HepG2 (cell line): ENCODE data around the gene STK40. TPM values are rescaled to one million over a fixed set of nuclear protein-coding genes. Genes with fewer than 3 reads are reported as not detected.

ENCODE experiments used
- ARID4A ChIP-seq: sonication (generic); formaldehyde crosslinking; IDR thresholded peaks from 2 replicates; pipeline ENCODE4 v1.5.0; 2020; ENCODE audit warnings: mild to moderate bottlenecking, missing genetic modification reagents, borderline replicate concordance
- BCL6 ChIP-seq: IDR thresholded peaks from 2 replicates; pipeline ENCODE4 v1.6.1; 2016; ENCODE audit warnings: missing genetic modification reagents, missing compliant biosample characterization
- BORCS8-MEF2B ChIP-seq: sonication (generic); formaldehyde crosslinking; IDR thresholded peaks from 2 replicates; pipeline ENCODE4 v1.8.0; 2022; ENCODE audit warnings: mild to moderate bottlenecking, missing genetic modification reagents
- FLYWCH1 ChIP-seq: sonication (generic); formaldehyde crosslinking; IDR thresholded peaks from 2 replicates; pipeline ENCODE4 v1.8.1; 2023; ENCODE audit warnings: mild to moderate bottlenecking, missing genetic modification reagents
- MED8 ChIP-seq: sonication (generic); formaldehyde crosslinking; IDR thresholded peaks from 2 replicates; pipeline ENCODE4 v1.8.1; 2023; ENCODE audit warnings: mild to moderate bottlenecking, missing genetic modification reagents; ENCODE audit not compliant: insufficient replicate concordance
- MEIS1 ChIP-seq: sonication (generic); formaldehyde crosslinking; IDR thresholded peaks from 2 replicates; pipeline ENCODE4 v1.9.0; 2021; ENCODE audit warnings: mild to moderate bottlenecking, missing genetic modification reagents, moderate library complexity, borderline replicate concordance
- MIXL1 ChIP-seq: IDR thresholded peaks from 2 replicates; pipeline ENCODE4 v1.6.1; 2016
- NR3C1 ChIP-seq: sonication (generic); formaldehyde crosslinking; IDR thresholded peaks from 2 replicates; pipeline ENCODE4 v1.4.0; 2020; ENCODE audit warnings: missing genetic modification reagents
- PLRG1 ChIP-seq: fragments of 450-650 bp; conservative IDR thresholded peaks from 2 replicates; pipeline ENCODE4 v1.6.1; 2016
- POGZ ChIP-seq: sonication (generic); formaldehyde crosslinking; IDR thresholded peaks from 2 replicates; pipeline ENCODE4 v1.4.0; 2020; ENCODE audit warnings: mild to moderate bottlenecking, missing genetic modification reagents
- RNF219 ChIP-seq: sonication (generic); formaldehyde crosslinking; IDR thresholded peaks from 2 replicates; pipeline ENCODE4 v1.5.0; 2020; ENCODE audit warnings: mild to moderate bottlenecking, missing genetic modification reagents
- THYN1 ChIP-seq: sonication (generic); formaldehyde crosslinking; IDR thresholded peaks from 2 replicates; pipeline ENCODE4 v1.8.1; 2023; ENCODE audit warnings: low read depth, mild to moderate bottlenecking, moderate library complexity, missing genetic modification reagents, borderline replicate concordance
- ZNF18 ChIP-seq: sonication (generic); formaldehyde crosslinking; IDR thresholded peaks from 2 replicates; pipeline ENCODE4 v1.8.0; 2022; ENCODE audit warnings: mild to moderate bottlenecking, missing genetic modification reagents; ENCODE audit not compliant: insufficient replicate concordance
- ZNF44 ChIP-seq: sonication (generic); formaldehyde crosslinking; IDR thresholded peaks from 2 replicates; pipeline ENCODE4 v1.5.1; 2020; ENCODE audit warnings: mild to moderate bottlenecking, missing genetic modification reagents
- ZNF512B ChIP-seq: sonication (generic); formaldehyde crosslinking; IDR thresholded peaks from 2 replicates; pipeline ENCODE4 v1.5.1; 2020; ENCODE audit warnings: missing genetic modification reagents, mild to moderate bottlenecking, borderline replicate concordance
- polyA plus RNA-seq, 8 experiments: library from polyadenylated mRNA; depleted of rRNA in 3 of 8; stranded (reverse) in 7 of 8; unstranded in 1 of 8; fragments of >200 nt; fragmentation: Illumina TruSeq in 4 of 8; extraction: Trizol in 4 of 8; gene quantifications; 2 replicates each; pipeline versions ENCODE4 v1.2.1 to v1.2.3, GENCODE V29; 2011 to 2016; ENCODE audit warnings: low read depth in 4 of 8, missing spikeins in 1 of 8, mixed read lengths in 1 of 8; ENCODE audit not compliant: insufficient read depth in 1 of 8
- total RNA-seq, 5 experiments: library from RNA; depleted of rRNA; stranded (reverse); fragments of >200 nt; fragmentation: Illumina TruSeq; extraction: Trizol; gene quantifications; 2 replicates each; pipeline ENCODE4 v1.2.3, GENCODE V29; 2016; ENCODE audit warnings: low read depth in 1 of 5

Gene STK40
- total and polyA plus RNA-seq, 2 of the 13 experiments (the other 11 are each of a cell fraction or from before 2014, with no cell fraction given) = 33.8 to 35.1 TPM

- peak; percentile 39 for TF ChIP-seq MED8 (CRISPR knock-in tag)
- peak; percentile 50; the same call in 1 of the 2 replicates for TF ChIP-seq MEIS1 (CRISPR knock-in tag)
- TF ChIP-seq NR3C1 (CRISPR knock-in tag) = no peak
- peak; percentile 64; the same call in 1 of the 2 replicates for TF ChIP-seq ZNF44
- peak; percentile 53 for TF ChIP-seq ZNF18 (CRISPR knock-in tag)
- TF ChIP-seq FLYWCH1 = no peak
- peak; percentile 64; the same call in 1 of the 2 replicates for TF ChIP-seq BORCS8-MEF2B (CRISPR knock-in tag)
- peak; percentile 57; the same call in 1 of the 2 replicates for TF ChIP-seq POGZ (CRISPR knock-in tag)
- TF ChIP-seq BCL6 = peak; percentile 27; the same call in 1 of the 2 replicates
- no peak for TF ChIP-seq THYN1 (CRISPR knock-in tag)
- no peak for TF ChIP-seq PLRG1
- TF ChIP-seq RNF219 (CRISPR knock-in tag) = no peak
- TF ChIP-seq ZNF512B = no peak
- TF ChIP-seq ARID4A (CRISPR knock-in tag) = peak; percentile 92; the same call in 1 of the 2 replicates
- TF ChIP-seq MIXL1 = no peak; the same call in 1 of the 2 replicates
Measured at GRCh38 chr1:36400825-36401601, 15.3 kb upstream of the STK40 start (continued).
